K562 (cell line): ENCODE data around the gene TGM5. TPM values are rescaled to one million over a fixed set of nuclear protein-coding genes. Genes with fewer than 3 reads are reported as not detected.
A peak's percentile ranks its signal among the peaks of the same experiment; 100 is the strongest.

Experiments
- ASH1L ChIP-seq: fragments of 450-650 bp; IDR thresholded peaks from 2 replicates; pipeline ENCODE4 v1.6.1; 2018; ENCODE audit warnings: borderline replicate concordance, mild to moderate bottlenecking, low read depth; ENCODE audit not compliant: partially characterized antibody
- ATF3 ChIP-seq, 2 experiments: fragments of 450-650 bp in 1 of 2; sonication (generic) in 1 of 2; formaldehyde crosslinking in 1 of 2; IDR thresholded peaks in 1 of 2; conservative IDR thresholded peaks in 1 of 2; 2 replicates each; pipeline versions ENCODE4 v1.6.1 to v1.8.1; 2016 to 2023; ENCODE audit warnings: mild to moderate bottlenecking in 2 of 2, moderate library complexity in 2 of 2, inconsistent platforms in 1 of 2, missing genetic modification reagents in 1 of 2
- FIP1L1 ChIP-seq: fragments of 200-400 bp; formaldehyde crosslinking; IDR thresholded peaks from 2 replicates; pipeline ENCODE4 v1.6.1; 2018; ENCODE audit warnings: mild to moderate bottlenecking, low read depth, low read length; ENCODE audit not compliant: poor library complexity, severe bottlenecking
- MBD2 ChIP-seq: sonication (generic); IDR thresholded peaks from 2 replicates; pipeline ENCODE4 v1.6.1; 2016; ENCODE audit warnings: low read depth, borderline replicate concordance
- NFE2 ChIP-seq: IDR thresholded peaks from 2 replicates; pipeline ENCODE4 v1.6.1; 2014; ENCODE audit warnings: antibody characterized with exemption, low read depth
- NRF1 ChIP-seq, 2 experiments: fragments of 450-650 bp; IDR thresholded peaks in 1 of 2; conservative IDR thresholded peaks in 1 of 2; 2 replicates each; pipeline ENCODE4 v1.6.1; 2014; ENCODE audit warnings: mild to moderate bottlenecking in 2 of 2
- RFX7 ChIP-seq: fragments of 250-450 bp; sonication (Bioruptor Pico); IDR thresholded peaks from 2 replicates; pipeline ENCODE4 v1.5.1; 2021; ENCODE audit warnings: mild to moderate bottlenecking
- SIX5 ChIP-seq, 2 experiments: IDR thresholded peaks; 2 replicates each; pipeline ENCODE4 v1.6.1; 2011; ENCODE audit warnings: low read length in 2 of 2, borderline replicate concordance in 1 of 2, low read depth in 1 of 2, mild to moderate bottlenecking in 1 of 2, moderate library complexity in 1 of 2; ENCODE audit not compliant: insufficient read depth in 1 of 2
- STAT6 ChIP-seq: sonication (generic); formaldehyde crosslinking; IDR thresholded peaks from 2 replicates; pipeline ENCODE4 v1.8.1; 2023; ENCODE audit warnings: mild to moderate bottlenecking, missing genetic modification reagents
- TARDBP ChIP-seq: fragments of 450-650 bp; IDR thresholded peaks from 2 replicates; pipeline ENCODE4 v1.6.1; 2016
- TRIM25 ChIP-seq: fragments of 450-650 bp; IDR thresholded peaks from 2 replicates; pipeline ENCODE4 v1.7.0; 2016; ENCODE audit warnings: borderline replicate concordance
- USF1 ChIP-seq: sonication (generic); formaldehyde crosslinking; IDR thresholded peaks from 2 replicates; pipeline ENCODE4 v1.9.0; 2022; ENCODE audit warnings: mild to moderate bottlenecking, missing genetic modification reagents
- ZMIZ1 ChIP-seq, 2 experiments: fragments of 150-350 bp in 1 of 2; IDR thresholded peaks; 2 replicates each; pipeline ENCODE4 v1.6.1; 2012 to 2016; ENCODE audit warnings: low read depth in 2 of 2, low read length in 2 of 2, mild to moderate bottlenecking in 1 of 2, moderate library complexity in 1 of 2
- ZNF41 ChIP-seq: fragments of 250-450 bp; sonication (Bioruptor Pico); conservative IDR thresholded peaks from 2 replicates; pipeline ENCODE4 v1.4.0; 2020; ENCODE audit warnings: mild to moderate bottlenecking
- ZNF655 ChIP-seq: fragments of 250-450 bp; sonication (Bioruptor Pico); IDR thresholded peaks from 2 replicates; pipeline ENCODE4 v1.5.0; 2021
- ZNF764 ChIP-seq: fragments of 250-450 bp; sonication (Bioruptor Pico); IDR thresholded peaks from 2 replicates; pipeline ENCODE4 v1.4.0; 2020; ENCODE audit warnings: low read depth, mild to moderate bottlenecking, moderate library complexity
- polyA plus RNA-seq, 8 experiments: library from polyadenylated mRNA; depleted of rRNA in 4 of 8; stranded (reverse) in 5 of 8; unstranded in 3 of 8; fragments of >200 nt; fragmentation: Nextera tagmentation in 2 of 8; fragmentation: Illumina TruSeq in 1 of 8; extraction: Ambion mirVana in 2 of 8; extraction: Trizol in 1 of 8; gene quantifications; 2 replicates each; pipeline versions ENCODE4 v1.2.1 to v1.2.3, GENCODE V29; 2011 to 2014; ENCODE audit warnings: inconsistent platforms in 1 of 8, missing spikeins in 1 of 8
- total RNA-seq, 7 experiments: library from RNA; depleted of rRNA in 6 of 7; stranded (reverse); fragments of >200 nt in 6 of 7; fragmentation: Illumina TruSeq in 2 of 7; extraction: Trizol in 2 of 7; gene quantifications; 2 replicates each; pipeline versions ENCODE4 v1.2.1 to v1.2.3, GENCODE V29; 2011 to 2021; ENCODE audit warnings: low replicate concordance in 1 of 7

The TGM5 gene
- total and polyA plus RNA-seq, 9 of the 15 experiments (the other 6 are each of a cell fraction or from before 2014, with no cell fraction given) = 0.03 to 0.10 (median 0.07) TPM; not detected in 6

GRCh38 chr15:43285609-43286037 lies 18.9 kb upstream of the TGM5 start (continued):
- TF ChIP-seq RFX7 (CRISPR knock-in tag) (no peak), NFE2 (peak; percentile 40; the same call in 1 of the 2 replicates), NRF1 (conservative IDR thresholded peaks at IDR 0.05 in 1 of 2, IDR thresholded peaks at IDR 0.05 in 1 of 2) (no peak), ZNF655 (CRISPR knock-in tag) (no peak), TARDBP (no peak), TRIM25 (no peak), USF1 (CRISPR knock-in tag) (no peak), ATF3 (IDR thresholded peaks at IDR 0.05) (no peak; the same call in 1 of the 2 replicates), ATF3 (CRISPR knock-in tag; conservative IDR thresholded peaks at IDR 0.05) (no peak), ZMIZ1 (IDR thresholded peaks at IDR 0.05; ENCODE audit: low read depth in 2 of 2, low read length in 2 of 2) (no peak), ZNF41 (CRISPR knock-in tag) (no peak), ZNF764 (no peak), ASH1L (no peak), FIP1L1 (no peak), STAT6 (CRISPR knock-in tag) (no peak), SIX5 (IDR thresholded peaks at IDR 0.05; ENCODE audit: borderline replicate concordance in 1 of 2, insufficient read depth in 1 of 2, low read depth in 1 of 2, low read length in 2 of 2) (no peak), MBD2 (no peak)
